Endothelial cell of umbilical vein (primary cell): ENCODE data around the gene DBNDD2. TPM values are rescaled to one million over a fixed set of nuclear protein-coding genes. Genes with fewer than 3 reads are reported as not detected.

Source experiments
- BruUV-seq: library from RNA; stranded (reverse); fragments of 400-500 nt; replicated peaks from 2 replicates; lab custom pipeline; 2021; lab: Mats Ljungman, UMichigan
- CTCF ChIA-PET: fragments of 300-600, 350-600 bp; sonication (Branson Sonifier 250); formaldehyde crosslinking; loops from one replicate; lab custom pipeline; 2021; ENCODE audit warnings: antibody characterized with exemption, inconsistent platforms; lab: Charles Lee
- POLR2A ChIA-PET: fragments of 300-600, 350-600 bp; sonication (Branson Sonifier 250); formaldehyde crosslinking; loops from one replicate; lab custom pipeline; 2021; ENCODE audit warnings: antibody characterized with exemption, inconsistent platforms; lab: Charles Lee
- DNase-seq: peaks from one replicate; pipeline ENCODE4 v3.0.0-alpha.2; 2011; ENCODE audit warnings: low read depth, low spot score
- FAIRE-seq: peaks from 2 replicates; lab custom pipeline; 2011; peaks lifted over from hg19 to GRCh38; lab: Jason Lieb, UNC
- H2AFZ ChIP-seq: 2 replicates; pipeline ENCODE4 v1.6.0; 2012; ENCODE audit warnings: low read depth, low read length, control low read depth, inconsistent platforms
- H3K27ac ChIP-seq: 2 replicates; pipeline ENCODE4 v1.5.1; 2011; ENCODE audit warnings: low read depth, mild to moderate bottlenecking, control low read depth, low read length, moderate library complexity; ENCODE audit not compliant: insufficient read depth
- H3K27me3 ChIP-seq, 2 experiments: 2 replicates each; pipeline versions ENCODE4 v1.6.0 to v1.6.1; 2011; ENCODE audit warnings: low read length in 2 of 2, mixed read lengths in 1 of 2; ENCODE audit not compliant: control insufficient read depth in 2 of 2, insufficient read depth in 2 of 2
- H3K36me3 ChIP-seq, 2 experiments: 2 replicates in 1 of 2; 3 replicates in 1 of 2; pipeline ENCODE4 v1.5.1; 2011; ENCODE audit warnings: low read length in 2 of 2, mild to moderate bottlenecking in 1 of 2, moderate library complexity in 1 of 2; ENCODE audit not compliant: control insufficient read depth in 2 of 2, insufficient read depth in 2 of 2; ENCODE audit errors: extremely low read depth in 1 of 2
- H3K4me1 ChIP-seq: 3 replicates; pipeline ENCODE4 v1.5.1; 2011; ENCODE audit warnings: mild to moderate bottlenecking, low read length; ENCODE audit not compliant: control insufficient read depth, insufficient read depth; ENCODE audit errors: extremely low read depth
- H3K4me2 ChIP-seq: 2 replicates; pipeline ENCODE4 v1.6.1; 2011; ENCODE audit warnings: low read length, control low read depth, mixed read lengths; ENCODE audit not compliant: insufficient read depth
- H3K4me3 ChIP-seq, 3 experiments: fragments of 200-600 bp in 1 of 3; sonication (generic), shearing (Covaris generic) in 1 of 3; replicated peaks in 1 of 3; 2 replicates each; pipeline ENCODE4 v1.5.1; 2011 to 2016; ENCODE audit warnings: control low read depth in 3 of 3, low read length in 3 of 3, mild to moderate bottlenecking in 2 of 3, inconsistent platforms in 1 of 3, low read depth in 1 of 3, moderate library complexity in 1 of 3; ENCODE audit not compliant: insufficient read depth in 1 of 3
- H3K79me2 ChIP-seq: 2 replicates; pipeline ENCODE4 v1.6.0; 2012; ENCODE audit warnings: low read length, inconsistent platforms; ENCODE audit not compliant: control insufficient read depth, insufficient read depth
- H3K9ac ChIP-seq: replicated peaks from 2 replicates; pipeline ENCODE3; 2011; ENCODE audit warnings: low read length, control low read depth; ENCODE audit not compliant: insufficient read depth; ENCODE audit errors: extremely low read depth
- H3K9me1 ChIP-seq: replicated peaks from 3 replicates; pipeline ENCODE4 v1.6.0; 2011; ENCODE audit warnings: mild to moderate bottlenecking, low read length; ENCODE audit not compliant: control insufficient read depth, insufficient read depth; ENCODE audit errors: extremely low read depth
- H3K9me3 ChIP-seq: replicated peaks from 2 replicates; pipeline ENCODE4 v1.5.1; 2012; ENCODE audit warnings: low read length, inconsistent platforms; ENCODE audit not compliant: control insufficient read depth, insufficient read depth
- H4K20me1 ChIP-seq: replicated peaks from 2 replicates; pipeline ENCODE3; 2011; ENCODE audit warnings: mild to moderate bottlenecking, low read length; ENCODE audit not compliant: control insufficient read depth, insufficient read depth; ENCODE audit errors: extremely low read depth
- CTCF ChIP-seq, 2 donors: IDR thresholded peaks; 1 replicate in 1 of 2; 2 replicates in 1 of 2; pipeline ENCODE4 v1.5.1; 2011; ENCODE audit warnings: low read length in 2 of 2, mild to moderate bottlenecking in 2 of 2, moderate library complexity in 2 of 2, control low read depth in 1 of 2, inconsistent platforms in 1 of 2, low read depth in 1 of 2; ENCODE audit not compliant: insufficient read depth in 1 of 2; ENCODE audit errors: extremely low read depth in 1 of 2
- EZH2 ChIP-seq: IDR thresholded peaks from 2 replicates; pipeline ENCODE4 v1.6.1; 2012; ENCODE audit warnings: borderline replicate concordance, low read depth, mild to moderate bottlenecking, moderate library complexity, low read length, inconsistent platforms; ENCODE audit not compliant: severe bottlenecking
- FOS ChIP-seq: IDR thresholded peaks from 2 replicates; pipeline ENCODE4 v1.6.1; 2011; ENCODE audit warnings: mild to moderate bottlenecking, low read length, moderate library complexity, borderline replicate concordance; ENCODE audit not compliant: insufficient read depth
- GATA2 ChIP-seq: IDR thresholded peaks from 2 replicates; pipeline ENCODE4 v1.7.0; 2011; ENCODE audit warnings: low read depth, mild to moderate bottlenecking, moderate library complexity, mixed read lengths, low read length; ENCODE audit not compliant: insufficient read length, insufficient read depth
- JUN ChIP-seq: IDR thresholded peaks from 2 replicates; pipeline ENCODE4 v1.6.1; 2011; ENCODE audit warnings: borderline replicate concordance, low read depth; ENCODE audit not compliant: insufficient read length, insufficient read depth
- MYC ChIP-seq: IDR thresholded peaks from one replicate; pipeline ENCODE4 v1.6.1; 2011; ENCODE audit warnings: mild to moderate bottlenecking, low read depth, low read length
- POLR2A ChIP-seq: IDR thresholded peaks from 2 replicates; pipeline ENCODE4 v1.6.1; 2012; ENCODE audit warnings: low read depth, mild to moderate bottlenecking, control low read depth, low read length
- POLR2AphosphoS5 ChIP-seq: IDR thresholded peaks from 2 replicates; pipeline ENCODE4 v1.6.1; 2012; ENCODE audit warnings: low read depth, mild to moderate bottlenecking, control low read depth, low read length, moderate library complexity; ENCODE audit not compliant: insufficient read depth
- dilution Hi-C: fragments of 300-500 bp; cut with MboI; formaldehyde crosslinking; loops from one replicate; pipeline ENCODE4 v1.15.0; 2019; ENCODE audit warnings: low sequenced_read_pairs; ENCODE audit not compliant: extremely low pct_ligation_motif_present
- intact Hi-C: fragments of 100-400 bp; cut with micrococcal nuclease; formaldehyde crosslinking; loops from one replicate; pipeline ENCODE4 v1.10.0; 2022
- polyA plus RNA-seq, 4 experiments: library from polyadenylated mRNA; depleted of rRNA in 3 of 4; stranded (reverse) in 3 of 4; unstranded in 1 of 4; fragments of >200 nt; gene quantifications; 2 replicates each; pipeline versions ENCODE4 v1.2.1 to v1.2.3, GENCODE V29; 2011 to 2012; ENCODE audit warnings: missing spikeins in 1 of 4
- total RNA-seq: library from RNA; stranded (reverse); gene quantifications from 2 replicates; pipeline ENCODE4 v1.2.3, GENCODE V29; 2021
- TF ChIP-seq, protein P1 (sequence below): IDR thresholded peaks from 2 replicates; pipeline ENCODE4 v1.6.1; 2011; ENCODE audit not compliant: insufficient read depth, insufficient read length

Gene DBNDD2
- total and polyA plus RNA-seq, 2 donors (not counting 3 experiments of a cell fraction or from before 2014, with no cell fraction given): 15.6 to 27.9 TPM

DNA sequence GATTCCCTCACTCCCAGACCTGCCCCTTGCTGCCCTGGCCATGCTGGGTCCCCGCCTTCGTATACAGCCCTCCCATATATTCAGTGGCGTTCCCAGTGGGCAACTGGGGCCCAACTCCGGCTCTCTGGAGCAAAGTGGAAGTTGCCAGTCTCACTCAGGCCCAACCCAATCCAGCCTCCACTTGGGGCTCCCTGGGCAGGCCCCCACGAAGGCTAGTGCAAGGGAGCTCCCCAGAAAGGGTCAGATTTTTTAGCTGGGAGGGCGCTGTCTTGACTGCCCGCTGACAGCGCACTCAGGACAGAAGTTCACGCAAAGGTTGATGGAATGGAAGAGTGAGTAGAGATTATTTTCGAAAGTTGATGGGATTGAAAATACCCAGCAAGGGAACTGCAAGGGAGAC lies 35.8 kb upstream of the DBNDD2 start:
- H4K20me1 ChIP-seq: no peaks in the 10 kb centered on the region
- H3K27me3 ChIP-seq: no peaks in the 10 kb centered on the region
- CTCF ChIA-PET: interaction anchor here (1.2 to 9.8 kb wide), 14 partner anchors 11 to 399 kb away, joined by 3 to 416 read pairs (median 32); partner anchors contain the start of genes DBNDD2 and SYS1
- no peak overlapping the region for H3K4me3 ChIP-seq
- POLR2A ChIA-PET: interaction anchor here (0.8 to 2.3 kb wide), 2 partner anchors 9 to 65 kb away, joined by 3 to 8 read pairs; partner anchors contain the start of gene SYS1
- intact Hi-C loops: loop anchor here (1.0 to 2.0 kb wide), 2 partner anchors 9 to 23 kb away; partner anchors contain the start of genes SDC4 and SYS1
- H3K27ac ChIP-seq: no peak overlapping the region
- no peaks in the 10 kb centered on the region for H3K79me2 ChIP-seq
- TF ChIP-seq JUN (no peak), MYC (no peak), FOS (no peak), EZH2 (no peak), CTCF (IDR thresholded peaks at IDR 0.05; ENCODE audit: extremely low read depth in 1 of 2, insufficient read depth in 1 of 2, low read depth in 1 of 2, low read length in 2 of 2) (no peak), GATA2 (no peak), POLR2AphosphoS5 (no peak), POLR2A (no peak)
- TF ChIP-seq, protein P1, sequence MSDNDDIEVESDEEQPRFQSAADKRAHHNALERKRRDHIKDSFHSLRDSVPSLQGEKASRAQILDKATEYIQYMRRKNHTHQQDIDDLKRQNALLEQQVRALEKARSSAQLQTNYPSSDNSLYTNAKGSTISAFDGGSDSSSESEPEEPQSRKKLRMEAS: no peak
- H3K4me1 ChIP-seq: peaks cover 7% of the 10 kb centered on the region
- BruUV-seq: no TSS peak
- no peaks in the 10 kb centered on the region for H3K9me1 ChIP-seq
- FAIRE-seq: no peak
- H2AFZ ChIP-seq: peak overlapping the region; percentile 24
- H3K36me3 ChIP-seq: peaks cover 0 to 8% of the 10 kb centered on the region in 2 experiments
- dilution Hi-C loops: no loop called here
- DNase-seq: no peak
- H3K9me3 ChIP-seq: no peaks in the 10 kb centered on the region
- H3K4me2 ChIP-seq: no peak overlapping the region
- H3K9ac ChIP-seq: no peak overlapping the region
